ENCODE results near the gene SP140. TPM values are rescaled to one million over a fixed set of nuclear protein-coding genes. Genes with fewer than 3 reads are reported as not detected.

SP140 gene
- total and polyA plus RNA-seq, 2 of the 8 experiments (the other 6 are each of a cell fraction or from before 2014, with no cell fraction given) = 0.23 to 1.3 TPM

- DNase-seq (ENCODE audit: low read depth in 1 of 2, low spot score in 2 of 2) = peak; percentile 33 to 73
- Histone ChIP-seq H4K20me1 (replicated peaks in 1 of 2; ENCODE audit: control insufficient read depth in 1 of 2, insufficient read depth in 2 of 2, low read length in 2 of 2) (no peaks in the 10 kb centered on the region), H3K36me3 (ENCODE audit: control insufficient read depth in 2 of 4, insufficient read depth in 4 of 4, low read length in 3 of 4) (no peaks in the 10 kb centered on the region), H4K8ac (ENCODE audit: extremely low read depth, insufficient read depth, low read length) (no peak within 1 kb of the TSS; the same call in 1 of the 2 replicates), H3K23ac (ENCODE audit: insufficient read length) (no peak within 1 kb of the TSS), H2BK120ac (replicated peaks; ENCODE audit: low read depth, low read length) (no peak within 1 kb of the TSS), H2BK15ac (ENCODE audit: low read length) (no peak within 1 kb of the TSS), H3K79me1 (ENCODE audit: low read depth, low read length) (no peaks in the 10 kb centered on the region), H3K9ac (replicated peaks in 1 of 4; ENCODE audit: extremely low read depth in 1 of 4, low read depth in 3 of 4, low read length in 3 of 4) (peak within 1 kb of the TSS in 2 of 4 experiments; percentile 9 to 39; a peak in 4 of 7 replicates), H3K4ac (replicated peaks; ENCODE audit: insufficient read length, low read depth, low read length) (peak within 1 kb of the TSS; percentile 38), H3K14ac (ENCODE audit: insufficient read length) (no peak within 1 kb of the TSS), H2BK12ac (ENCODE audit: low read depth, low read length) (no peak within 1 kb of the TSS), H3K18ac (ENCODE audit: extremely low read depth, low read length) (peak within 1 kb of the TSS; percentile 3; the same call in 1 of the 2 replicates), H3K56ac (replicated peaks; ENCODE audit: insufficient read length, low read depth, low read length) (no peak within 1 kb of the TSS), H2AFZ (ENCODE audit: low read length) (peak within 1 kb of the TSS; percentile 100), H4K91ac (replicated peaks; ENCODE audit: insufficient read length, low read length) (no peak within 1 kb of the TSS), H3K27me3 (replicated peaks in 1 of 4; ENCODE audit: control insufficient read depth in 3 of 4, extremely low read depth in 1 of 4, insufficient read depth in 3 of 4, low read length in 3 of 4) (no peaks in the 10 kb centered on the region), H3K23me2 (ENCODE audit: low read depth, low read length) (peaks cover 2% of the 10 kb centered on the region; the same call in 1 of the 2 replicates), H3K4me2 (ENCODE audit: insufficient read depth in 1 of 2, low read depth in 2 of 2, low read length in 2 of 2) (peak within 1 kb of the TSS; percentile 62 to 68), H3K27ac (ENCODE audit: low read depth, low read length) (no peak within 1 kb of the TSS), H2AK5ac (ENCODE audit: low read depth, low read length) (no peak within 1 kb of the TSS), H3K4me1 (replicated peaks in 1 of 4; ENCODE audit: control insufficient read depth in 3 of 4, insufficient read depth in 4 of 4, low read length in 3 of 4) (peaks cover 0 to 6% (median 1%) of the 10 kb centered on the region in 4 experiments; a peak in 3 of 7 replicates), H3K9me3 (ENCODE audit: insufficient read depth in 2 of 2, low read depth in 1 of 2, low read length in 1 of 2) (no peaks in the 10 kb centered on the region), H3K79me2 (ENCODE audit: control insufficient read depth in 1 of 2, insufficient read depth in 2 of 2, low read length in 2 of 2) (no peaks in the 10 kb centered on the region), H4K5ac (ENCODE audit: insufficient read length, low read depth, low read length) (peak within 1 kb of the TSS; percentile 64), H2BK20ac (ENCODE audit: low read length) (no peak within 1 kb of the TSS), H2BK5ac (ENCODE audit: low read depth, low read length) (peak within 1 kb of the TSS; percentile 66; the same call in 1 of the 2 replicates), H3K4me3 (ENCODE audit: extremely low read depth in 1 of 4, insufficient read depth in 2 of 4, low read depth in 3 of 4, low read length in 4 of 4) (peak within 1 kb of the TSS; percentile 16 to 58 (median 36); a peak in 7 of 8 replicates)
- ChIA-PET POLR2A (ENCODE audit: partially characterized antibody) (interaction anchor here (0.6 kb wide), 1 partner anchor 567 kb away, joined by 3 read pairs; no protein-coding TSS in a partner anchor), CTCF (ENCODE audit: partially characterized antibody) (interaction anchor here (0.9 to 1.1 kb wide), 3 partner anchors 13 to 152 kb away, joined by 3 to 4 read pairs (median 3); no protein-coding TSS in a partner anchor)
- FAIRE-seq = peak; percentile 66
- 32% methylated on average over 19 of the region's 19 CpGs; no CpG with 5 or more reads in 1 of the 2 experiments for WGBS, 2 experiments (ENCODE audit: extremely low coverage in 1 of 2, insufficient coverage in 1 of 2, insufficient read length in 1 of 2, insufficient replicate concordance in 2 of 2, low coverage in 1 of 2, low lambda C conversion rate in 2 of 2, missing lambda C conversion rate in 1 of 2)
- TF ChIP-seq CHD2 (IDR thresholded peaks at IDR 0.05; ENCODE audit: low read length) (no peak), EZH2 (IDR thresholded peaks at IDR 0.05; ENCODE audit: low read depth, low read length, severe bottlenecking) (no peak), HDAC2 (IDR thresholded peaks at IDR 0.05; ENCODE audit: borderline replicate concordance in 1 of 2, low read depth in 2 of 2, low read length in 2 of 2) (no peak), POLR2AphosphoS5 (IDR thresholded peaks at IDR 0.05; ENCODE audit: low read depth, low read length) (no peak), RXRA (IDR thresholded peaks at IDR 0.05; ENCODE audit: insufficient read depth, low read depth, low read length) (no peak)
These were observed 5.9 kb upstream of the SP140 start, which contains the start of gene SP110 for GRCh38 chr2:230219419-230220331. TSS of gene SP110 (minus strand) at chr2:230219984. CDS start at chr2:230216927, 3,057 bp downstream.
